WI38 (cell line): ENCODE results near the gene EIF4G3.

Source experiments
- H3K4me3 ChIP-seq: 2 replicates; pipeline ENCODE4 v1.5.1; 2011; ENCODE audit warnings: low read depth, mild to moderate bottlenecking, control low read depth, low read length
- TF ChIP-seq, protein P1 (sequence below): IDR thresholded peaks from 2 replicates; pipeline ENCODE4 v1.5.1; 2012; ENCODE audit warnings: low read depth, mild to moderate bottlenecking, control low read depth, low read length

Gene EIF4G3

DNA sequence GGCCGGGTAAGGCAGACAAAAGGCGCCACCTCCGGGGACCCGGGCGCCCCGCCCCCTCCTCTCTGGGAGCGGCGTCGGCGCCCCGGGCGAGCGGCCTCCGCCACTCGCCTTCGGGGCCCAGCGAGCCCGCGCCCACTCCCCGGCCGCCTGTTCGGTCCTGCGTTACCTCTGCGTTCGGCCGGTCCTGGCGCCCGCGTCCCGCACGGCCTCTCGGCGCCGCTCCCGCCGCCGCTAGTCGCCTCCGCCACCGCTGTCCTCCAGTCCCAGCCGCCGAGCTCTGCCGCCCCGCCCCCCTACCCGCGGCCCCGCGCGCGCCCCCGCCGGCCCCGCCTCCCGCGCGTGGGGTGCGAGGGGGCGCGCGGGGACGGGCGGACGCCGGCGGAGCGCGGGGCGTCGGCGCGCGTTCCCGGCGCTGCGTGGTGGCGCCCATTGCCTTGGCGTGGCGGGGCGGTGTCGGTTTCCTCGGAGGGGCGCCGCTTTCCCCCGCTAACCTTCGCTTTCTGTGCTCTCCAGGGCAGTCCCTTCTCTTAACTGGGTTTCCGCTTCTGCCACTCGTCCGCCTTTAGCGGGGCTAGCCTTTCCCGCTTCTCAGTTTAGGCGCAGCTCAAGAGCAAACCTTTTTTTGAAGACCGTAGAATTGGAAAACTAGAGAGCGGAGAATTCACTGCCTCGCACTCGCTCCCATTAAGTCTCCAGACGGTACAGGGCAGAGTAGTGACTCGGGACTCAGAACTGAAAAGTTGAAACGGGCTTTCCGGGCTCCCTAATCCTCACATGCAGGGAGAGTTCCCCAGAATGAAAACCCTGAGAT, 389.5 kb downstream of the EIF4G3 start, which contains the start of gene HP1BP3:
TSS of gene HP1BP3 (minus strand) at position 279 of the 811 bp plus-strand sequence. CDS start 6,867 bp downstream, outside the sequence.
- peak within 1 kb of the TSS; percentile 96 for H3K4me3 ChIP-seq
- TF ChIP-seq, protein P1, sequence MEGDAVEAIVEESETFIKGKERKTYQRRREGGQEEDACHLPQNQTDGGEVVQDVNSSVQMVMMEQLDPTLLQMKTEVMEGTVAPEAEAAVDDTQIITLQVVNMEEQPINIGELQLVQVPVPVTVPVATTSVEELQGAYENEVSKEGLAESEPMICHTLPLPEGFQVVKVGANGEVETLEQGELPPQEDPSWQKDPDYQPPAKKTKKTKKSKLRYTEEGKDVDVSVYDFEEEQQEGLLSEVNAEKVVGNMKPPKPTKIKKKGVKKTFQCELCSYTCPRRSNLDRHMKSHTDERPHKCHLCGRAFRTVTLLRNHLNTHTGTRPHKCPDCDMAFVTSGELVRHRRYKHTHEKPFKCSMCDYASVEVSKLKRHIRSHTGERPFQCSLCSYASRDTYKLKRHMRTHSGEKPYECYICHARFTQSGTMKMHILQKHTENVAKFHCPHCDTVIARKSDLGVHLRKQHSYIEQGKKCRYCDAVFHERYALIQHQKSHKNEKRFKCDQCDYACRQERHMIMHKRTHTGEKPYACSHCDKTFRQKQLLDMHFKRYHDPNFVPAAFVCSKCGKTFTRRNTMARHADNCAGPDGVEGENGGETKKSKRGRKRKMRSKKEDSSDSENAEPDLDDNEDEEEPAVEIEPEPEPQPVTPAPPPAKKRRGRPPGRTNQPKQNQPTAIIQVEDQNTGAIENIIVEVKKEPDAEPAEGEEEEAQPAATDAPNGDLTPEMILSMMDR: no peak

DNA sequence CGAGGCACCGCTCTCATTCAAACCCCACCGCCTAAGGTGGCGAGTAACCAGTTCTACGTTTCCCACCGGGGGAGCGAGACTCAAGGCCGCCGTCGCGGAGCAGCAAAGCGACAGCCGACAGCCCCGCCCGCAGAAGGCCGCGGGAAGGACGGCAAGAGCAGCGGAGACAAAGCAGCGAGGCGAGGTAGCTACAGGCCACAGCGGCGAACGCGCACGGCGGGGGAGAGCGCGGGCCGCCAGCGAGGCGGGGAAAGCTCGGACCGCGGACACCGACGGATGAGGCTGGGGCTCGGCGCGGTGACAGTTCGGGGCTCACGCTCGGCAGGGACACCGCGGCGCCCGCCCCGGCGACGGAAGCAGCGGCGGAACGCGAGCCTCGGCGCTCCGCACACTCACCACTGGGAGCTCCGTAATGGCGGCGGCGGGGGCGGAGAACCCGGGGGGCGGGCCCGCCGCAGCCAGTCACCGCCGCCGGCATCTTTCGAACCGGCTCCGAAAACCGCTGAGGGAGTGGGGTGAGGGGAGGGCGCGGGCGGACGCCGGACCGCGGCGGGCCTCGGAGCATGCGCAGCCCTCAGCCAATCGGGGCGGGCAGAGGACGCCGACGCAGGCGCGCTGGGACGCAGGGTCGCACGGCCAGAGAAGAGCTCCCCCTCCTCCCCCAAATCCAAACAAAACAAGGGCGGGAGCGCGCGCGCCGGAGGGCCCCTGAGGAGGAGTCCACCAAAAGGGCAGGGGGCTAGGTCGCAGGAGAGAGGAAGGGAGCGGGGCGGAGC, 390.3 kb downstream of the EIF4G3 start:
- peak overlapping the region; percentile 96 for H3K4me3 ChIP-seq
- TF ChIP-seq, protein P1: no peak

DNA sequence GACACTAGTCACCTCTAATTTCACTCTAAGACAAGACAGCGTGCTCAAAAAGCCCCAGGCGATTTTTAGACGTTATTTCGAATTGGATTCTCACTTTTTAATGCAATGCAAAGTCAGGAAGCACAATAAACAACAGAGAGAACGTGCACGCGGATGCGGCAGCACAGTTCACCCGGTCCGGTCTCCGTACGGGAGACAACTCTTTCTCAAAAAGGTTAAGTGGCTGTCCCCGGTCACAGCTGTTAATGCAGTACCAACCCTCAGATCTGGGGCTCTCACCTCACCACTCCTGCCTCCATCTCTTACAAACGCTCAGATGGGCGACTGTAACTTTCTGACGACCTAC, 390.8 kb downstream of the EIF4G3 start:
- TF ChIP-seq, protein P1: no peak
- H3K4me3 ChIP-seq: peak overlapping the region; percentile 96

DNA sequence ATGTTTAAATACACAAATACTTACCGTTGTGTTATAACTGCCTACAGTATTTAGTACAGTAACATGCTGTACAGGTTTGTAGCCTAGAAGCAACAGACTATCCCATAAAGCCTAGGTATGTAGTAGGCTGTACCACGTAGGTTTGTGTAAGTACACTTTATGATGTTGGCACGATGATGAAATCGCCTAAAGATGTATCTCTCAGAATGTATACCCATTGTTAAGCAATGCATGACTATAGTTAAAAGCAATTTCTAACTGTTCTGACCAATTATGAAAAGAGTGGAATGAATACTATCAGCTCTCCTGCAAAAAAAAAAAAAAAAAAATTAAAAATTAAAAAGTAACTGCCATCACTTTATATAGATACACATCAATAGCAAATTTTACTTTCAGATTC, 401.0 kb downstream of the EIF4G3 start:
- TF ChIP-seq, protein P1: no peak
- H3K4me3 ChIP-seq: no peak overlapping the region

DNA sequence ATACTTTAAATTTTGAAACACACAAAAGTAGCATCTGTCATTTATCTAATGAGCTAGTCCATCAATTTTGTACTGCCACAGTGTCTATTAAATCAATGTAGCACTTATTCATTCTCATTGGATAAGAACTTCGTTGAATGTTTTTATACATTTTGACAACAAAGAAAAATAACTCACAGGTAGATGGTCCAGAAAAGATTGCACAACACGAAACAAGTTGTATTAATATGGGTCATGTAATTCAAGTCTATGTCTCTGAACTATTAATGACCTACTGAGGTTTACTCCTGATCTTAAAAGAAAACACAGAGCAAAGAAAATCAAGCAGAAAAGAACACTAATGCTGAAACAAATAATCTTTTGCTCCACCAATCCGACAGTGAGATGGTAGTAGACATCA, 404.9 kb downstream of the EIF4G3 start:
- no peak overlapping the region for H3K4me3 ChIP-seq
- TF ChIP-seq, protein P1: no peak

DNA sequence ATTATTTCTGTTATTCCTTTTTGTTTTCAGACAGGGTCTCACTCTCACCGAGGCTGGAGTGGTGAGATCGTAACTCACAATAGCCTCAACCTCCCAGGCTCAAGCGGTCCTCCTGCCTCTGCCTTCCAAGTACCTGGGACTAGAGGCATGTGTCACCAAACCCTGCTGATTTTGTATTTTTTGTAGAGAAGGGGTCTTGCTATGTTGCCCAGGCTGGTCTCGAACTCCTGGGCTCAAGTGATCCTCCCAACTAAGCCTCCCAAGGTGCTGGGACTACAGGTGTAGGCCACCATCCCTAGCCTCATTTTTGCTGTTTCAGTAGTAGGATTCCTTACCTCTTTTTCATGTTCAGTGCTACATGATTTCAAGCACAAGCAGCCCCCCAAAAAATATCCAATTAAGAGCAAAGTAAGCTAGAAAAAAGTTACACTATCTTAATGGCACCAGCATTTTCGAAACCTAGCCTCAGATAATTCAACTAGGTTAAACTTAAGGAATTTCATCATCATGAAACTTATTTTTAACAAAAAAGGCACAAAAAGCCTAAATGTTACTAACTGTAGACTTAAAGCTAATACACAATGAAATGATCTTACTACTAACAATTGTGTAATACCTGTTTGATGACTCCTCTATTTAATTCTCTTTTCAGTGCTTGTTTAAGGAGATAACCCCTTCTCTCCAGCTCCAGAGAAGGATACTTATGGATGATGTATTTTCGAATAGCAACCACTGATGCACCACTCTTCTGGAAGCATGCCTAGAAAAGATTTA, 406.2 kb downstream of the EIF4G3 start:
- H3K4me3 ChIP-seq: no peak overlapping the region
- TF ChIP-seq, protein P1: no peak
